PC-3 (cell line): Measurements from ENCODE around the gene NUPR1. TPM values are rescaled to one million over a fixed set of nuclear protein-coding genes. Genes with fewer than 3 reads are reported as not detected.

Source experiments
- ATAC-seq: fragments of 200-7000 bp; cut with Tn5 transposase; 2 replicates; pipeline ENCODE4 v1.9.1; 2020; ENCODE audit warnings: mild to moderate bottlenecking, moderate library complexity
- BruUV-seq: library from RNA; stranded (reverse); fragments of 400-500 nt; replicated peaks from 2 replicates; lab custom pipeline; 2021; lab: Mats Ljungman, UMichigan
- CTCF ChIA-PET: fragments of 300-600 bp; sonication (Branson Sonifier 250); formaldehyde crosslinking; loops from one replicate; lab custom pipeline; 2022; ENCODE audit warnings: antibody characterized with exemption; lab: Charles Lee
- POLR2A ChIA-PET: fragments of 300-600 bp; sonication (Branson Sonifier 250); formaldehyde crosslinking; loops from one replicate; lab custom pipeline; 2022; ENCODE audit warnings: antibody characterized with exemption; ENCODE audit not compliant: unreplicated experiment; lab: Charles Lee
- DNase-seq: peaks from one replicate; pipeline ENCODE4 v3.0.0-alpha.2; 2015
- H2AFZ ChIP-seq: fragments of 300-600 bp; sonication (generic); 2 replicates; pipeline ENCODE4 v1.6.0; 2016; ENCODE audit warnings: antibody characterized with exemption, low read length
- H3F3A ChIP-seq: fragments of 300-600 bp; sonication (generic); one replicate; pipeline ENCODE4 v1.6.0; 2017; ENCODE audit warnings: antibody characterized with exemption, low read length, control low read depth, mild to moderate bottlenecking; ENCODE audit not compliant: unreplicated experiment
- H3K27ac ChIP-seq: fragments of 300-600 bp; sonication (generic); 2 replicates; pipeline ENCODE4 v1.5.1; 2016; ENCODE audit warnings: mild to moderate bottlenecking, low read length
- H3K27me3 ChIP-seq: fragments of 300-600 bp; sonication (generic); 2 replicates; pipeline ENCODE4 v1.6.1; 2016; ENCODE audit warnings: low read length, mixed read lengths
- H3K36me3 ChIP-seq: fragments of 300-600 bp; sonication (generic); 2 replicates; pipeline ENCODE4 v1.6.1; 2016; ENCODE audit warnings: low read depth, mixed run types, low read length, mixed read lengths
- H3K4me1 ChIP-seq: fragments of 300-600 bp; sonication (generic); 2 replicates; pipeline ENCODE4 v1.5.1; 2016; ENCODE audit warnings: low read length; ENCODE audit not compliant: insufficient read depth
- H3K4me2 ChIP-seq: fragments of 300-600 bp; sonication (generic); 2 replicates; pipeline ENCODE4 v1.6.0; 2016; ENCODE audit warnings: low read length
- H3K4me3 ChIP-seq: fragments of 300-600 bp; sonication (generic); 2 replicates; pipeline ENCODE4 v1.5.1; 2016; ENCODE audit warnings: mild to moderate bottlenecking, low read length, mixed read lengths
- H3K79me2 ChIP-seq: fragments of 300-600 bp; sonication (generic); 2 replicates; pipeline ENCODE4 v1.6.1; 2017; ENCODE audit warnings: low read length, mixed read lengths
- H3K9ac ChIP-seq: fragments of 300-600 bp; sonication (generic); 2 replicates; pipeline ENCODE4 v1.6.0; 2016; ENCODE audit warnings: mild to moderate bottlenecking, low read length
- H3K9me2 ChIP-seq: fragments of 300-600 bp; sonication (generic); replicated peaks from 2 replicates; pipeline ENCODE4 v1.6.1; 2016; ENCODE audit warnings: mixed run types, low read length, mixed read lengths
- H3K9me3 ChIP-seq: fragments of 300-600 bp; sonication (generic); 2 replicates; pipeline ENCODE4 v1.6.1; 2016; ENCODE audit warnings: low read length, mixed read lengths
- H4K20me1 ChIP-seq: fragments of 300-600 bp; sonication (generic); 2 replicates; pipeline ENCODE4 v1.6.1; 2016; ENCODE audit warnings: low read length, mixed read lengths
- EZH2 ChIP-seq: fragments of 300-600 bp; sonication (generic); IDR thresholded peaks from one replicate; pipeline ENCODE4 v1.6.1; 2017; ENCODE audit warnings: antibody characterized with exemption, mild to moderate bottlenecking, low read length; ENCODE audit not compliant: unreplicated experiment
- EZH2phosphoT487 ChIP-seq: fragments of 300-600 bp; sonication (generic); IDR thresholded peaks from 2 replicates; pipeline ENCODE4 v1.6.1; 2018; ENCODE audit warnings: mild to moderate bottlenecking, antibody characterized with exemption, low read length, borderline replicate concordance
- intact Hi-C: fragments of 100-400 bp; cut with micrococcal nuclease; formaldehyde crosslinking; loops from 2 replicates; pipeline ENCODE4 v1.9.0; 2023
- total RNA-seq: library from RNA; depleted of rRNA; stranded (reverse); fragments of >200 nt; gene quantifications from 2 replicates; pipeline ENCODE4 v1.2.3, GENCODE V29; 2014
- TF ChIP-seq, protein P1 (sequence below): fragments of 300-600 bp; sonication (generic); conservative IDR thresholded peaks from 2 replicates; pipeline ENCODE4 v1.5.1; 2017; ENCODE audit warnings: antibody characterized with exemption, low read depth, mild to moderate bottlenecking, low read length

Gene NUPR1
- total RNA-seq, 1 experiment from 2014 or later, result 16.5 TPM

- ChIA-PET POLR2A (no interaction called here), CTCF (no interaction called here)
- Histone ChIP-seq H3K4me2 (no peak overlapping the region), H3K27ac (no peak overlapping the region), H3K9me2 (no peaks in the 10 kb centered on the region), H2AFZ (no peak overlapping the region), H3K4me1 (no peaks in the 10 kb centered on the region), H3K9ac (no peak overlapping the region), H3F3A (no peaks in the 10 kb centered on the region), H3K4me3 (no peak overlapping the region), H3K9me3 (no peaks in the 10 kb centered on the region), H3K27me3 (no peaks in the 10 kb centered on the region), H3K79me2 (no peaks in the 10 kb centered on the region), H4K20me1 (no peaks in the 10 kb centered on the region), H3K36me3 (no peaks in the 10 kb centered on the region)
- BruUV-seq, result no TSS peak
- ATAC-seq (no peak), DNase-seq (no peak)
- intact Hi-C loops, result no loop called here
- TF ChIP-seq EZH2phosphoT487 (no peak), EZH2 (no peak)
- TF ChIP-seq, protein P1, sequence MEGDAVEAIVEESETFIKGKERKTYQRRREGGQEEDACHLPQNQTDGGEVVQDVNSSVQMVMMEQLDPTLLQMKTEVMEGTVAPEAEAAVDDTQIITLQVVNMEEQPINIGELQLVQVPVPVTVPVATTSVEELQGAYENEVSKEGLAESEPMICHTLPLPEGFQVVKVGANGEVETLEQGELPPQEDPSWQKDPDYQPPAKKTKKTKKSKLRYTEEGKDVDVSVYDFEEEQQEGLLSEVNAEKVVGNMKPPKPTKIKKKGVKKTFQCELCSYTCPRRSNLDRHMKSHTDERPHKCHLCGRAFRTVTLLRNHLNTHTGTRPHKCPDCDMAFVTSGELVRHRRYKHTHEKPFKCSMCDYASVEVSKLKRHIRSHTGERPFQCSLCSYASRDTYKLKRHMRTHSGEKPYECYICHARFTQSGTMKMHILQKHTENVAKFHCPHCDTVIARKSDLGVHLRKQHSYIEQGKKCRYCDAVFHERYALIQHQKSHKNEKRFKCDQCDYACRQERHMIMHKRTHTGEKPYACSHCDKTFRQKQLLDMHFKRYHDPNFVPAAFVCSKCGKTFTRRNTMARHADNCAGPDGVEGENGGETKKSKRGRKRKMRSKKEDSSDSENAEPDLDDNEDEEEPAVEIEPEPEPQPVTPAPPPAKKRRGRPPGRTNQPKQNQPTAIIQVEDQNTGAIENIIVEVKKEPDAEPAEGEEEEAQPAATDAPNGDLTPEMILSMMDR, result no peak
Measured at GRCh38 chr16:28511801-28512789, 26.7 kb downstream of the NUPR1 start.

DNA sequence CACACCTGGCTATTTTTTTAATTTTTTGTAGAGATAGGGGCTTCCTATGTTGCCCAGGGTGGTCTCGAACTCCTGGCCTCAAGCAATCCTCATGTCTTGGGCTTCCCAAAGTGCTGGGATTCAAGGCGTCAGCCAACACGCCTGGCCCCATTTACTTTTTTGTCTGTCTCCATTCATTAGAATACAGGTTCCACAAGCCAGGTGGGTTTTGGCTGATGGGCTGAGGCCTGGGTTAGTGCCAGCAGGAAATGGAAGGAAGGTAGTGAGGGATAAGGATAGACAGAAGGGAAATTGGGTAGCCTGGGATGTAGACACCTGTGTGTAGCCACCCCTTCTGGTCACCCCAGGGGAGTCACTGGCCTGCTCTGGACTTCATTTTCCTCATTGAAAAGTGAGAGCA is 27.7 kb downstream of the NUPR1 start:
- no peaks in the 10 kb centered on the region for H3F3A ChIP-seq
- H3K4me3 ChIP-seq, result no peak overlapping the region
- DNase-seq (peak; percentile 16), ATAC-seq (no peak)
- H3K79me2 ChIP-seq, result no peaks in the 10 kb centered on the region
- no peak overlapping the region for H3K27ac ChIP-seq
- intact Hi-C loops, result no loop called here
- TF ChIP-seq EZH2phosphoT487 (no peak), EZH2 (no peak)
- TF ChIP-seq, protein P1, result no peak
- POLR2A ChIA-PET, result no interaction called here
- no peaks in the 10 kb centered on the region for H4K20me1 ChIP-seq
- no TSS peak for BruUV-seq
- CTCF ChIA-PET, result no interaction called here
- no peaks in the 10 kb centered on the region for H3K36me3 ChIP-seq
- H2AFZ ChIP-seq, result no peak overlapping the region
- H3K4me1 ChIP-seq, result no peaks in the 10 kb centered on the region
- no peaks in the 10 kb centered on the region for H3K9me2 ChIP-seq
- no peaks in the 10 kb centered on the region for H3K9me3 ChIP-seq
- no peaks in the 10 kb centered on the region for H3K27me3 ChIP-seq
- H3K9ac ChIP-seq, result no peak overlapping the region
- no peak overlapping the region for H3K4me2 ChIP-seq
